Caco-2 (cell line): ENCODE results near the gene SLC20A1. TPM values are rescaled to one million over a fixed set of nuclear protein-coding genes. Genes with fewer than 3 reads are reported as not detected.

Experiments
- BruUV-seq: library from RNA; stranded (reverse); fragments of 400-500 nt; replicated peaks from 2 replicates; lab custom pipeline; 2021; lab: Mats Ljungman, UMichigan
- CTCF ChIA-PET: fragments of 300-600 bp; sonication (Branson Sonifier 250); formaldehyde crosslinking; loops from one replicate; lab custom pipeline; 2022; ENCODE audit warnings: antibody characterized with exemption; lab: Charles Lee
- POLR2A ChIA-PET: fragments of 300-600 bp; sonication (Branson Sonifier 250); formaldehyde crosslinking; loops from one replicate; lab custom pipeline; 2022; ENCODE audit warnings: antibody characterized with exemption; lab: Charles Lee
- DNase-seq, 2 experiments: peaks; one replicate each; pipeline versions ENCODE4 v3.0.0 to v3.0.0-alpha.2; 2020 to 2022
- H3K27me3 ChIP-seq: replicated peaks from 2 replicates; pipeline ENCODE4 v1.6.0; 2011; ENCODE audit warnings: low read length; ENCODE audit not compliant: control insufficient read depth, insufficient read depth
- H3K36me3 ChIP-seq: 2 replicates; pipeline ENCODE4 v1.5.1; 2011; ENCODE audit warnings: low read length; ENCODE audit not compliant: control insufficient read depth, insufficient read depth
- H3K4me1 ChIP-seq: fragments of 250-450 bp; sonication (Bioruptor Pico); 2 replicates; pipeline ENCODE4 v1.5.1; 2020; ENCODE audit warnings: mild to moderate bottlenecking
- H3K4me3 ChIP-seq: 2 replicates; pipeline ENCODE4 v1.5.1; 2011; ENCODE audit warnings: low read depth, mild to moderate bottlenecking, control low read depth, low read length
- H3K9me3 ChIP-seq: fragments of 250-450 bp; sonication (Bioruptor Pico); 2 replicates; pipeline ENCODE4 v1.5.1; 2020; ENCODE audit warnings: mild to moderate bottlenecking, moderate library complexity
- H3K27ac Mint-ChIP-seq: one replicate; pipeline ENCODE4 v1.8.0; 2022; ENCODE audit warnings: mixed read lengths; ENCODE audit not compliant: unreplicated experiment
- H3K27me3 Mint-ChIP-seq: one replicate; pipeline ENCODE4 v1.8.0; 2022; ENCODE audit warnings: mixed read lengths; ENCODE audit not compliant: insufficient read depth, unreplicated experiment
- H3K36me3 Mint-ChIP-seq: one replicate; pipeline ENCODE4 v1.8.0; 2022; ENCODE audit warnings: mild to moderate bottlenecking, mixed read lengths; ENCODE audit not compliant: insufficient read depth, unreplicated experiment
- H3K4me1 Mint-ChIP-seq: one replicate; pipeline ENCODE4 v1.8.0; 2022; ENCODE audit warnings: low read depth, mixed read lengths; ENCODE audit not compliant: unreplicated experiment
- H3K4me3 Mint-ChIP-seq: one replicate; pipeline ENCODE4 v1.8.0; 2022; ENCODE audit warnings: mild to moderate bottlenecking, moderate library complexity, mixed read lengths; ENCODE audit not compliant: unreplicated experiment
- H3K9me3 Mint-ChIP-seq: one replicate; pipeline ENCODE4 v1.8.0; 2022; ENCODE audit warnings: mixed read lengths; ENCODE audit not compliant: unreplicated experiment
- CTCF ChIP-seq, 2 experiments: fragments of 200-600 bp in 1 of 2; IDR thresholded peaks; 1 replicate in 1 of 2; 2 replicates in 1 of 2; pipeline versions ENCODE4 v1.5.1 to v1.8.0; 2011 to 2022; ENCODE audit warnings: antibody characterized with exemption in 1 of 2, control low read depth in 1 of 2, inconsistent platforms in 1 of 2, low read depth in 1 of 2, low read length in 1 of 2, mild to moderate bottlenecking in 1 of 2, moderate library complexity in 1 of 2; ENCODE audit not compliant: insufficient read depth in 1 of 2, severe bottlenecking in 1 of 2, unreplicated experiment in 1 of 2
- intact Hi-C: fragments of 100-400 bp; cut with micrococcal nuclease; formaldehyde crosslinking; loops from one replicate; pipeline ENCODE4 v1.10.0; 2022; ENCODE audit not compliant: unreplicated experiment
- total RNA-seq: library from RNA; stranded (reverse); gene quantifications from 2 replicates; pipeline ENCODE4 v1.2.3, GENCODE V29; 2022

SLC20A1 gene
- total RNA-seq, 1 experiment from 2014 or later, result 91.1 TPM

DNA sequence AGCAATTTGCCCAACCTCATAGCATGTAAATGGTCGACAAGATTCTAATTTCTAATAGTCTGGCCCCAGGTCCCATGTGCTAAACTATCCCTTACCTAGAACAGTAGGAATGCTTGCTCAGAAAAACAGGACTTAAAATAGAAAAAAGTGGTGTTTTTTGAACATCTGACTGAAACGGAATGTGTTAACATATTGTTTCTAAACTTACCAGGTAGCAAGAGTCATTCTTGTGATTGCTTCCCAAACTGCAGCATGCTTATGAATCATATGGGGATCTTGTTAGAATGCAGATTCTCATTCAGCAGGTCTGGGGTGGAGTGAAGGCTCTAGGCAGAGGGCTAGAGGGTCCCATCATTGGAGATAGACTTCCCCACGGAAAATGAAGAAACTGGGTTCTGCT is 5.8 kb upstream of the SLC20A1 start:
- Histone ChIP-seq H3K36me3 (no peaks in the 10 kb centered on the region; the same call in 1 of the 2 replicates), H3K4me3 (no peak overlapping the region), H3K27me3 (no peaks in the 10 kb centered on the region), H3K9me3 (no peaks in the 10 kb centered on the region; the same call in 1 of the 2 replicates), H3K4me1 (peaks cover 21% of the 10 kb centered on the region)
- intact Hi-C loops, result no loop called here
- ChIA-PET POLR2A (no interaction called here), CTCF (no interaction called here)
- no peak for TF ChIP-seq CTCF (IDR thresholded peaks at IDR 0.05; ENCODE audit: insufficient read depth in 1 of 2, low read depth in 1 of 2, low read length in 1 of 2, severe bottlenecking in 1 of 2, unreplicated experiment in 1 of 2)
- no peak for DNase-seq
- Mint-ChIP-seq H3K27me3 (no peaks in the 10 kb centered on the region), H3K9me3 (no peaks in the 10 kb centered on the region), H3K36me3 (peaks cover 9% of the 10 kb centered on the region), H3K4me1 (peaks cover 24% of the 10 kb centered on the region), H3K27ac (no peak overlapping the region), H3K4me3 (no peak overlapping the region)
- no TSS peak for BruUV-seq

DNA sequence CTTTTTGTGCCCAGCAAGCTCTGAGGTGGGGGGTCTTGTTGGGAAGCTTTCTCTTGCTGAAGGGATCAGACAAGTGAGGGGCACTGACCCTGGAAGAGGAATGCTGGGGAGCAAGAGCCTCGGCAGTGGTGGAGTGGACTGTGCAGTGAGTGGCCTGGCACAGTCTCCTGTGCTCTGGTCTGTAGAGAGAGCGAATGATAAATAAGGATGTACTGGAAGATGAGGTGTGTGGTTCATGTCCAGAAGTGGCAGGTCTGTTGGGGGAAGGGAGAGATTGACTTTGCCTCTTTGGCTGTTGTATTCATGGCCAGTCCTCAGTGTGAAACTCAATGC is 5.3 kb upstream of the SLC20A1 start:
- TF ChIP-seq CTCF (IDR thresholded peaks at IDR 0.05; ENCODE audit: insufficient read depth in 1 of 2, low read depth in 1 of 2, low read length in 1 of 2, severe bottlenecking in 1 of 2, unreplicated experiment in 1 of 2), result no peak
- peaks cover 14% of the 10 kb centered on the region for H3K36me3 Mint-ChIP-seq
- peaks cover 21% of the 10 kb centered on the region for H3K4me1 ChIP-seq
- H3K9me3 ChIP-seq, result no peaks in the 10 kb centered on the region; the same call in 1 of the 2 replicates
- no peaks in the 10 kb centered on the region for H3K9me3 Mint-ChIP-seq
- peaks cover 24% of the 10 kb centered on the region for H3K4me1 Mint-ChIP-seq
- BruUV-seq, result no TSS peak
- ChIA-PET CTCF (no interaction called here), POLR2A (no interaction called here)
- H3K36me3 ChIP-seq, result no peaks in the 10 kb centered on the region; the same call in 1 of the 2 replicates
- H3K4me3 ChIP-seq, result no peak overlapping the region
- H3K27ac Mint-ChIP-seq, result no peak overlapping the region
- H3K27me3 ChIP-seq, result no peaks in the 10 kb centered on the region
- intact Hi-C loops, result no loop called here
- no peak for DNase-seq
- H3K27me3 Mint-ChIP-seq, result no peaks in the 10 kb centered on the region
- no peak overlapping the region for H3K4me3 Mint-ChIP-seq

GRCh38 chr2:112640800-112641675 is 4.7 kb upstream of the SLC20A1 start:
- ChIA-PET POLR2A (no interaction called here), CTCF (interaction anchor here (0.5 kb wide), 1 partner anchor 1081 kb away, joined by 5 read pairs; no protein-coding TSS in a partner anchor)
- H3K27me3 ChIP-seq, result no peaks in the 10 kb centered on the region
- Mint-ChIP-seq H3K4me3 (no peak overlapping the region), H3K9me3 (no peaks in the 10 kb centered on the region), H3K27ac (no peak overlapping the region), H3K4me1 (peaks cover 24% of the 10 kb centered on the region), H3K27me3 (no peaks in the 10 kb centered on the region), H3K36me3 (peaks cover 20% of the 10 kb centered on the region)
- no TSS peak for BruUV-seq
- H3K36me3 ChIP-seq, result no peaks in the 10 kb centered on the region; the same call in 1 of the 2 replicates
- peaks cover 21% of the 10 kb centered on the region for H3K4me1 ChIP-seq
- H3K9me3 ChIP-seq, result no peaks in the 10 kb centered on the region; the same call in 1 of the 2 replicates
- no peak for TF ChIP-seq CTCF (IDR thresholded peaks at IDR 0.05; ENCODE audit: insufficient read depth in 1 of 2, low read depth in 1 of 2, low read length in 1 of 2, severe bottlenecking in 1 of 2, unreplicated experiment in 1 of 2)
- no peak overlapping the region for H3K4me3 ChIP-seq
- DNase-seq, result no peak
- intact Hi-C loops, result no loop called here
